SK-N-SH treated with all-trans-retinoic acid at 6 μM for 48 hours (cell line): ENCODE data around the gene TMIE.

Experiments
- ATAC-seq: fragments of 200-7000 bp; cut with Tn5 transposase; 3 replicates; pipeline ENCODE4 v1.9.1; 2020; ENCODE audit warnings: mild to moderate bottlenecking, moderate library complexity
- ARNTL ChIP-seq: fragments of 450-650 bp; formaldehyde crosslinking; IDR thresholded peaks from 2 replicates; pipeline ENCODE4 v1.5.0; 2020; ENCODE audit warnings: low read depth, mild to moderate bottlenecking, moderate library complexity, borderline replicate concordance
- BACH2 ChIP-seq: fragments of 250-450 bp; sonication (Bioruptor Pico); IDR thresholded peaks from 2 replicates; pipeline ENCODE4 v1.9.0; 2021; ENCODE audit warnings: mild to moderate bottlenecking, borderline replicate concordance
- CSDC2 ChIP-seq: fragments of 250-450 bp; sonication (Bioruptor Pico); IDR thresholded peaks from 2 replicates; pipeline ENCODE4 v1.5.0; 2020; ENCODE audit warnings: mild to moderate bottlenecking, moderate library complexity
- ESRRG ChIP-seq: fragments of 250-450 bp; sonication (Bioruptor Pico); IDR thresholded peaks from 2 replicates; pipeline ENCODE4 v1.6.1; 2021; ENCODE audit warnings: mild to moderate bottlenecking
- GLIS3 ChIP-seq: fragments of 250-450 bp; sonication (Bioruptor Pico); IDR thresholded peaks from 2 replicates; pipeline ENCODE4 v1.5.0; 2020; ENCODE audit warnings: mild to moderate bottlenecking, moderate library complexity
- ISL1 ChIP-seq: fragments of 250-450 bp; sonication (Bioruptor Pico); IDR thresholded peaks from 2 replicates; pipeline ENCODE4 v2.1.2; 2022; ENCODE audit warnings: mild to moderate bottlenecking, moderate library complexity
- OSR1 ChIP-seq: fragments of 250-450 bp; sonication (Bioruptor Pico); IDR thresholded peaks from 2 replicates; pipeline ENCODE4 v1.8.0; 2022; ENCODE audit warnings: moderate library complexity, mild to moderate bottlenecking, inconsistent platforms
- PPARA ChIP-seq: fragments of 250-450 bp; sonication (Bioruptor Pico); IDR thresholded peaks from 2 replicates; pipeline ENCODE4 v1.5.0; 2020; ENCODE audit warnings: mild to moderate bottlenecking, borderline replicate concordance
- RARB ChIP-seq: fragments of 250-450 bp; sonication (Bioruptor Pico); IDR thresholded peaks from 2 replicates; pipeline ENCODE4 v1.8.0; 2021; ENCODE audit warnings: mild to moderate bottlenecking, moderate library complexity
- SNAI2 ChIP-seq: fragments of 250-450 bp; sonication (Bioruptor Pico); IDR thresholded peaks from 2 replicates; pipeline ENCODE4 v1.5.0; 2020; ENCODE audit warnings: mild to moderate bottlenecking, moderate library complexity
- TCF4 ChIP-seq: fragments of 250-450 bp; sonication (Bioruptor Pico); IDR thresholded peaks from 2 replicates; pipeline ENCODE4 v1.8.0; 2021; ENCODE audit warnings: mild to moderate bottlenecking, moderate library complexity, borderline replicate concordance
- TOX ChIP-seq: fragments of 250-450 bp; sonication (Bioruptor Pico); IDR thresholded peaks from 2 replicates; pipeline ENCODE4 v1.8.0; 2021; ENCODE audit warnings: mild to moderate bottlenecking, moderate library complexity, borderline replicate concordance
- ZC3H10 ChIP-seq: fragments of 250-450 bp; sonication (Bioruptor Pico); IDR thresholded peaks from 2 replicates; pipeline ENCODE4 v1.5.1; 2021; ENCODE audit warnings: mild to moderate bottlenecking, moderate library complexity
- ZFP3 ChIP-seq: fragments of 250-450 bp; sonication (Bioruptor Pico); IDR thresholded peaks from 2 replicates; pipeline ENCODE4 v1.5.0; 2020; ENCODE audit warnings: mild to moderate bottlenecking, moderate library complexity
- ZFP30 ChIP-seq: fragments of 450-650 bp; formaldehyde crosslinking; IDR thresholded peaks from 2 replicates; pipeline ENCODE4 v1.5.0; 2022; ENCODE audit warnings: mild to moderate bottlenecking, moderate library complexity
- ZNF565 ChIP-seq: fragments of 450-650 bp; formaldehyde crosslinking; conservative IDR thresholded peaks from 2 replicates; pipeline ENCODE4 v1.5.0; 2020; ENCODE audit warnings: low read depth, mild to moderate bottlenecking, moderate library complexity
- ZNF70 ChIP-seq: fragments of 450-650 bp; formaldehyde crosslinking; IDR thresholded peaks from 2 replicates; pipeline ENCODE4 v1.5.0; 2020; ENCODE audit warnings: mild to moderate bottlenecking, moderate library complexity
- ZNF8 ChIP-seq: fragments of 450-650 bp; formaldehyde crosslinking; IDR thresholded peaks from 2 replicates; pipeline ENCODE4 v1.5.0; 2020; ENCODE audit warnings: mild to moderate bottlenecking, moderate library complexity
- TF ChIP-seq, protein P1 (sequence below): fragments of 250-450 bp; sonication (Bioruptor Pico); IDR thresholded peaks from 2 replicates; pipeline ENCODE4 v1.5.0; 2020; ENCODE audit warnings: mild to moderate bottlenecking, moderate library complexity
- TF ChIP-seq, protein P2 (sequence below): fragments of 250-450 bp; sonication (Bioruptor Pico); IDR thresholded peaks from 2 replicates; pipeline ENCODE4 v1.8.0; 2020; ENCODE audit warnings: mild to moderate bottlenecking, moderate library complexity, borderline replicate concordance
- TF ChIP-seq, protein P3 (sequence below): fragments of 250-450 bp; sonication (Bioruptor Pico); IDR thresholded peaks from 2 replicates; pipeline ENCODE4 v1.5.1; 2020; ENCODE audit warnings: low read depth, mild to moderate bottlenecking, moderate library complexity
- TF ChIP-seq, protein P4 (sequence below): fragments of 250-450 bp; sonication (Bioruptor Pico); IDR thresholded peaks from 2 replicates; pipeline ENCODE4 v1.8.0; 2021; ENCODE audit warnings: low read depth, mild to moderate bottlenecking, moderate library complexity, borderline replicate concordance
- TF ChIP-seq, protein P5 (sequence below): fragments of 250-450 bp; sonication (Bioruptor Pico); IDR thresholded peaks from 2 replicates; pipeline ENCODE4 v1.5.1; 2021; ENCODE audit warnings: mild to moderate bottlenecking, moderate library complexity

TMIE gene

DNA sequence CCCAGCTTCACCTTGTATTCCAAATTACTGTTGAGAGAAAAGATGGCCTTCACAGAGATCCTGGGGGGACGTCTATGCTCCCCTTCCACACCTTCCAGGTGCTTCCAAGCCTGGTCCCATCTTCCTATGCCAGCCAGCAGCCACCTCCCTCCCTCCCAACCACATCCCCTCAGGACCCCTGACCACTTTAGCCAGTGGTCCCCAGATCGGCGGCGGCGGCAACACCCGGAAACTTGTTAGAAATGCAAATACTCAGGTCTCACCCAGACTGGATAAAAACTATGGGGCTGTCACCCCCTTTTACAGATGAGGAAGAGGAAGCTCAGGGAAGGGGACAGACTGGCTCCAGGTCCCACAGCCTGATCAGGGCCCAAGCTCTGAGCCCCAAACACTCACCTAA, 54.5 kb downstream of the TMIE start (continued):
- TF ChIP-seq, protein P1, sequence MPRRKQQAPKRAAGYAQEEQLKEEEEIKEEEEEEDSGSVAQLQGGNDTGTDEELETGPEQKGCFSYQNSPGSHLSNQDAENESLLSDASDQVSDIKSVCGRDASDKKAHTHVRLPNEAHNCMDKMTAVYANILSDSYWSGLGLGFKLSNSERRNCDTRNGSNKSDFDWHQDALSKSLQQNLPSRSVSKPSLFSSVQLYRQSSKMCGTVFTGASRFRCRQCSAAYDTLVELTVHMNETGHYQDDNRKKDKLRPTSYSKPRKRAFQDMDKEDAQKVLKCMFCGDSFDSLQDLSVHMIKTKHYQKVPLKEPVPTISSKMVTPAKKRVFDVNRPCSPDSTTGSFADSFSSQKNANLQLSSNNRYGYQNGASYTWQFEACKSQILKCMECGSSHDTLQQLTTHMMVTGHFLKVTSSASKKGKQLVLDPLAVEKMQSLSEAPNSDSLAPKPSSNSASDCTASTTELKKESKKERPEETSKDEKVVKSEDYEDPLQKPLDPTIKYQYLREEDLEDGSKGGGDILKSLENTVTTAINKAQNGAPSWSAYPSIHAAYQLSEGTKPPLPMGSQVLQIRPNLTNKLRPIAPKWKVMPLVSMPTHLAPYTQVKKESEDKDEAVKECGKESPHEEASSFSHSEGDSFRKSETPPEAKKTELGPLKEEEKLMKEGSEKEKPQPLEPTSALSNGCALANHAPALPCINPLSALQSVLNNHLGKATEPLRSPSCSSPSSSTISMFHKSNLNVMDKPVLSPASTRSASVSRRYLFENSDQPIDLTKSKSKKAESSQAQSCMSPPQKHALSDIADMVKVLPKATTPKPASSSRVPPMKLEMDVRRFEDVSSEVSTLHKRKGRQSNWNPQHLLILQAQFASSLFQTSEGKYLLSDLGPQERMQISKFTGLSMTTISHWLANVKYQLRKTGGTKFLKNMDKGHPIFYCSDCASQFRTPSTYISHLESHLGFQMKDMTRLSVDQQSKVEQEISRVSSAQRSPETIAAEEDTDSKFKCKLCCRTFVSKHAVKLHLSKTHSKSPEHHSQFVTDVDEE (CRISPR knock-in tag) = no peak

DNA sequence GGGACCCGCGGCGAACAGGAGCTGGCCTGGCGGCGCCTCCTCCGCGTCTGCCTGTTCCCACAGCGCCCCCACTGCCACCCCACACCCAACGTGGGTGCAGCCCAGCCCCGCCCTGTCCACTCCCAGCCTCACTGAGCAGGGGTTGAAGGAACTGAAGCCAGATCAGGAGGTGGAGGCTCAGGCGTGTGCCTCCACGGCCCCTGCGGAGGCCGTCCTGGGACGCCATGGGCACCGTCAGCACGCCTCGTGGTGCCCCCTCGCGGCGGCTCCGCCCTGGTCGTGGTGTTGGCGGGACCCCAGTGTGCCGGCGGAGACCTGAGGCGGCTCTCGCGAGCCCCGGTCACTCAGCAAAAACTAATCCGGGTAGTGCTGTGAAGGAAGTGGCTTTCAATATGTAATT, 55.5 kb downstream of the TMIE start:
- no peak for TF ChIP-seq CSDC2 (CRISPR knock-in tag)
- TF ChIP-seq ZNF70 (CRISPR knock-in tag) = no peak
- no peak for TF ChIP-seq ZNF565 (CRISPR knock-in tag)
- TF ChIP-seq ZC3H10 (CRISPR knock-in tag) = no peak
- TF ChIP-seq ESRRG = no peak
- TF ChIP-seq ARNTL = no peak
- no peak for TF ChIP-seq GLIS3 (CRISPR knock-in tag)
- no peak for TF ChIP-seq TCF4
- TF ChIP-seq TOX (CRISPR knock-in tag) = no peak
- no peak for TF ChIP-seq ISL1 (CRISPR knock-in tag)
- TF ChIP-seq OSR1 (CRISPR knock-in tag) = no peak
- TF ChIP-seq, protein P2, sequence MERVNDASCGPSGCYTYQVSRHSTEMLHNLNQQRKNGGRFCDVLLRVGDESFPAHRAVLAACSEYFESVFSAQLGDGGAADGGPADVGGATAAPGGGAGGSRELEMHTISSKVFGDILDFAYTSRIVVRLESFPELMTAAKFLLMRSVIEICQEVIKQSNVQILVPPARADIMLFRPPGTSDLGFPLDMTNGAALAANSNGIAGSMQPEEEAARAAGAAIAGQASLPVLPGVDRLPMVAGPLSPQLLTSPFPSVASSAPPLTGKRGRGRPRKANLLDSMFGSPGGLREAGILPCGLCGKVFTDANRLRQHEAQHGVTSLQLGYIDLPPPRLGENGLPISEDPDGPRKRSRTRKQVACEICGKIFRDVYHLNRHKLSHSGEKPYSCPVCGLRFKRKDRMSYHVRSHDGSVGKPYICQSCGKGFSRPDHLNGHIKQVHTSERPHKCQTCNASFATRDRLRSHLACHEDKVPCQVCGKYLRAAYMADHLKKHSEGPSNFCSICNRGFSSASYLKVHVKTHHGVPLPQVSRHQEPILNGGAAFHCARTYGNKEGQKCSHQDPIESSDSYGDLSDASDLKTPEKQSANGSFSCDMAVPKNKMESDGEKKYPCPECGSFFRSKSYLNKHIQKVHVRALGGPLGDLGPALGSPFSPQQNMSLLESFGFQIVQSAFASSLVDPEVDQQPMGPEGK (CRISPR knock-in tag) = no peak
- TF ChIP-seq BACH2 = no peak
- TF ChIP-seq, protein P3, sequence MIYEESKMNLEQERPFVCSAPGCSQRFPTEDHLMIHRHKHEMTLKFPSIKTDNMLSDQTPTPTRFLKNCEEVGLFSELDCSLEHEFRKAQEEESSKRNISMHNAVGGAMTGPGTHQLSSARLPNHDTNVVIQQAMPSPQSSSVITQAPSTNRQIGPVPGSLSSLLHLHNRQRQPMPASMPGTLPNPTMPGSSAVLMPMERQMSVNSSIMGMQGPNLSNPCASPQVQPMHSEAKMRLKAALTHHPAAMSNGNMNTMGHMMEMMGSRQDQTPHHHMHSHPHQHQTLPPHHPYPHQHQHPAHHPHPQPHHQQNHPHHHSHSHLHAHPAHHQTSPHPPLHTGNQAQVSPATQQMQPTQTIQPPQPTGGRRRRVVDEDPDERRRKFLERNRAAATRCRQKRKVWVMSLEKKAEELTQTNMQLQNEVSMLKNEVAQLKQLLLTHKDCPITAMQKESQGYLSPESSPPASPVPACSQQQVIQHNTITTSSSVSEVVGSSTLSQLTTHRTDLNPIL (CRISPR knock-in tag) = no peak
- ATAC-seq = no peak

DNA sequence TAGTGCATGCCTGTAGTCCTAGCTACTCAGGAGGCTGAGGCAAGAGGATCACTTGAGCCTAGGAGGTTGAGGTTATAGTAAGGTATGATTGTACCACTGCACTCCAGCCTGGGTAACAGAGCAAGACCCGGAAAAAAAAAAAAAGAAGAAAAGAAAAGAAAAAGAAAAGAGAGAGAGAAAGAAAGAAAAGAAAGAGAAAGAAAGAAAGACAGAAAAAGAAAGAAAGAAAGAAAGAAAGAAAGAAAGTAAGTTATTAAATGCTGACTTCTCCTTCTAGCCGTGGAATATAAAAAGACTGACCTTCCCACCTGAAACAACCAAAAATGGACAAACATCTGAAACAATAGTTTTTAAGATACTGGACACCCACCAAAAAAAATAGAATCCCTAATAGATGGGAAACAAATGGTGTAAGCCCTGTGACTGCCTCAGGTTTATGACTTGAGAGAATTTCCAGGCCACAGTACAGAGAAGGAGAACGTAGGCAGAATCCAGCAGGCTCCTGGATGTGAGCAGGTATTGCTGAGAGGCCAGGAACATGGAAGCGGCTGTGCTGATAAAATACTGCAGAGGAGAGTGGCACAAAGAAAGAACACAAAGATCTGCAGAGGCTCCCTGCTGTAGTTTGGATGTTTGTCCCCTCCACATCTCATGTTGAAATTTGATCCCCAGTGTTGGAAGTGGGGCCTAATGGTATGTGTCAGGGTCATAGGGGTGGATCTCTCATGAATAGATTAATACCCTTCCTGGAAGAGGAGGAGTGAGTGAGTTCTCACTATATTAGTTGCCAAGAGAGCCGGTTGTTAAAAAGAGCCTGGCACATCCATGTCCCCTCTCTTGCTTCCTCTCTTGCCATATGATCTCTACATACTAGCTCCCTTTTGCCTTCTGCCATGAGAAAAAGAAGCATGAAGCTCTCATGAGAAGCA, 58.3 kb downstream of the TMIE start:
- ATAC-seq = no peak
- TF ChIP-seq, protein P4, sequence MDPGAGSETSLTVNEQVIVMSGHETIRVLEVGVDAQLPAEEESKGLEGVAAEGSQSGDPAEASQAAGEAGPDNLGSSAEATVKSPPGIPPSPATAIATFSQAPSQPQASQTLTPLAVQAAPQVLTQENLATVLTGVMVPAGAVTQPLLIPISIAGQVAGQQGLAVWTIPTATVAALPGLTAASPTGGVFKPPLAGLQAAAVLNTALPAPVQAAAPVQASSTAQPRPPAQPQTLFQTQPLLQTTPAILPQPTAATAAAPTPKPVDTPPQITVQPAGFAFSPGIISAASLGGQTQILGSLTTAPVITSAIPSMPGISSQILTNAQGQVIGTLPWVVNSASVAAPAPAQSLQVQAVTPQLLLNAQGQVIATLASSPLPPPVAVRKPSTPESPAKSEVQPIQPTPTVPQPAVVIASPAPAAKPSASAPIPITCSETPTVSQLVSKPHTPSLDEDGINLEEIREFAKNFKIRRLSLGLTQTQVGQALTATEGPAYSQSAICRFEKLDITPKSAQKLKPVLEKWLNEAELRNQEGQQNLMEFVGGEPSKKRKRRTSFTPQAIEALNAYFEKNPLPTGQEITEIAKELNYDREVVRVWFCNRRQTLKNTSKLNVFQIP = no peak
- TF ChIP-seq ZFP3 (CRISPR knock-in tag) (no peak), CSDC2 (CRISPR knock-in tag) (no peak), ZNF8 (no peak), ZNF565 (CRISPR knock-in tag) (no peak), OSR1 (CRISPR knock-in tag) (no peak), ARNTL (no peak), ISL1 (CRISPR knock-in tag) (no peak), RARB (no peak), SNAI2 (CRISPR knock-in tag) (no peak), PPARA (CRISPR knock-in tag) (no peak), TCF4 (no peak), GLIS3 (CRISPR knock-in tag) (no peak), ZNF70 (CRISPR knock-in tag) (no peak), ZFP30 (CRISPR knock-in tag) (no peak), BACH2 (no peak), ZC3H10 (CRISPR knock-in tag) (no peak)
- TF ChIP-seq, protein P5, sequence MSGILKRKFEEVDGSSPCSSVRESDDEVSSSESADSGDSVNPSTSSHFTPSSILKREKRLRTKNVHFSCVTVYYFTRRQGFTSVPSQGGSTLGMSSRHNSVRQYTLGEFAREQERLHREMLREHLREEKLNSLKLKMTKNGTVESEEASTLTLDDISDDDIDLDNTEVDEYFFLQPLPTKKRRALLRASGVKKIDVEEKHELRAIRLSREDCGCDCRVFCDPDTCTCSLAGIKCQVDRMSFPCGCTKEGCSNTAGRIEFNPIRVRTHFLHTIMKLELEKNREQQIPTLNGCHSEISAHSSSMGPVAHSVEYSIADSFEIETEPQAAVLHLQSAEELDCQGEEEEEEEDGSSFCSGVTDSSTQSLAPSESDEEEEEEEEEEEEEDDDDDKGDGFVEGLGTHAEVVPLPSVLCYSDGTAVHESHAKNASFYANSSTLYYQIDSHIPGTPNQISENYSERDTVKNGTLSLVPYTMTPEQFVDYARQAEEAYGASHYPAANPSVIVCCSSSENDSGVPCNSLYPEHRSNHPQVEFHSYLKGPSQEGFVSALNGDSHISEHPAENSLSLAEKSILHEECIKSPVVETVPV (CRISPR knock-in tag) = no peak
- TF ChIP-seq, protein P2 (CRISPR knock-in tag) = no peak
- TF ChIP-seq, protein P3 (CRISPR knock-in tag) = no peak
